ENCODE data around the gene ERVK3-1.
A peak's percentile ranks its signal among the peaks of the same experiment; 100 is the strongest.

The ERVK3-1 gene

GRCh38 chr19:58305932-58306323 is 751 bp downstream of the ERVK3-1 start:
- peak; percentile 57 for DNase-seq

DNA sequence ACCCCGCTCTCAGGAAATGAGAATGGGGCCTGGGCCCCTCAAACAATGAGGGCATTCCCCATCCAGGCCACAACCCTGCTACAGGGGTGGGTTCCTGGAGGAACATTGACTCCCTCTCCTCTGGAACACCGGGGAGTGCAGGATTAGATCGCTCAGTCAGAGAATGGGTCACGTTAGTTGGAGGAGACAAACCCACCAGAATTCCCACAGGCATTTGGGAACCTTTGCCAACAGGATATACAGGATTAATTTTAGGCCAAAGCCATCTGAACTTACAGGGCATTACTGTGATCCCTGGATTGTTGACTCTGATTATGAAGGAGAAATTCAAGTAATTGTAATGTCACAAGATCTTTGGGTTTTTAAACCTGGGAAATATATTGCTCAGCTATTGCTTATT is 2.6 kb downstream of the ERVK3-1 start:
- no peak for DNase-seq

GRCh38 chr19:58310685-58311084 is 5.5 kb downstream of the ERVK3-1 start:
- peak; percentile 30 for DNase-seq

- DNase-seq: no peak
Observed at GRCh38 chr19:58311345-58311865, 6.2 kb downstream of the ERVK3-1 start.

- no peak for DNase-seq
Observed at GRCh38 chr19:58315580-58315979, 10.4 kb downstream of the ERVK3-1 start.

- peak; percentile 37 for DNase-seq
Observed at GRCh38 chr19:58317476-58318072, 12.4 kb downstream of the ERVK3-1 start.

- DNase-seq: no peak
Observed at GRCh38 chr19:58318297-58318696, 13.1 kb downstream of the ERVK3-1 start.

GRCh38 chr19:58319241-58319640 is 14.1 kb downstream of the ERVK3-1 start:
- DNase-seq: no peak

DNA sequence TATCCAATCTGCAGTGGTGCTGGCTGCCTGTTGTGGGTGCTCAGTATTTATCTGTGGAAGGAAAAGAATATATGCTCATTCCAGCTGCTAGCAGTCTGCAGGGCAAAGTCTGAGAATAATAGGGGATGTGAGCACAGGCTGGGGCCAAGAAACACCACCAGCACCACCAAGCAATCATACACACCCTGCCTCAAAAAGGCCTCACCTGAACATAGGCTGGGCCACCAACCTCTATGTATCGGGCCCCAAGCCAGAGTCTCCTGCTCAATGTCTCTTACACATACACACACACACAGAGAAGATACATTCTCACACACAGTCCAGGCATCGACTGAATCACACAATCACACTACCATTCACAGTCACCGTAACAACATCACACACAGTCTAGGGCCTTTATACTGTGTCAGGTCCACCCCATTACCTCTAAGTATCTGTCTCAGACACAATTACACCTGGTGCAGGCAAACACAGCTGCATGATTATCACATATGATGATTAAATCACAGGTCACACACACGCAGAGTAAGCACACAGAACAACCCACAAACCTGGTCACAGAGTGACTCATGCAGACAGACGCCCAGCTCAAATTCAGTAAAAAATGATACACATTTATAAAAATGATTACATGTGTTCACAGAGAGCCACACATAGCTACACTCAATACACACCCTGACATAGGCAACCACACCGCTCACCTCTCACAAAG is 20.3 kb downstream of the ERVK3-1 start:
- peak; percentile 47 for DNase-seq

DNA sequence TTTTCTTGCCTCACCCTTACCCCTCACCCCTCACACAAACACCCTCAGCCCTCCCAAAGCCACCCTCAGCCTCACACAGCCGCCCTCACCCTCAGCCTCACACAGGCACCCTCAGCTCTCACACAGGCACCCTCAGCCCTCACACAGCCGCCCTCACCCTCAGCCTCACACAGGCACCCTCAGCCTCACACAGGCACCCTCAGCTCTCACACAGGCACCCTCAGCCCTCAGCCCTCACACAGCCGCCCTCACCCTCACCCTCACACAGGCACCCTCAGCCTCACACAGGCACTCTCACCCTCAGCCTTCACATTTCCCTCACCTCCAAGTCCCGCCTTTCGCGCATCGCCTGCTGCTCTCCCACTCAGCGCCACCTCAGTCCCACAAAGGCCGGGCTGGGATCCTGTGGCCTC is 21.3 kb downstream of the ERVK3-1 start:
- no peak for DNase-seq

- peak; percentile 98 for DNase-seq
Observed at GRCh38 chr19:58326914-58327726, 21.9 kb downstream of the ERVK3-1 start, which contains the start of gene ZSCAN22. ZSCAN22 (plus strand) TSS chr19:58326994; CDS start chr19:58334803, 7,809 bp downstream.

DNA sequence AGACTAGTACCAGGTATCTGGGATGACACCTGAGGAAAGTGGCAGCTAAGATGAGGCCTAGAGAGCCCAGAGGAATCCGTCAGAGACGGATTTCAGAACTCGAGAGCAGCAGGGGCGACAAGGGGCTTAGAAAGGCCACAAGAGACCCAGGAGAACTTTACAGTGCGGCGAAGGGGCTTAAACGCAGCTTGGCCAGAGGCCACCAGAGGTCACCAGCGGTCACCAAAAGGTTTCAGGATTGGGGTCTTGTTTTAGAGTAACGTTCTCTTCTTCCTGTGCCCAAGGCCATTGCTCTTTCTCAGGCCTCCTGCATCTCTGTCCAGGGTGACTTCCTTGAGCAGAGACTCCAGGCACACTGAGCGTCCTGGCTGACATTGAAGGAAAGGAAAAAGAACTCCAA is 23.8 kb downstream of the ERVK3-1 start:
- peak; percentile 36 for DNase-seq

GRCh38 chr19:58330458-58330857 is 25.3 kb downstream of the ERVK3-1 start:
- DNase-seq: no peak

DNA sequence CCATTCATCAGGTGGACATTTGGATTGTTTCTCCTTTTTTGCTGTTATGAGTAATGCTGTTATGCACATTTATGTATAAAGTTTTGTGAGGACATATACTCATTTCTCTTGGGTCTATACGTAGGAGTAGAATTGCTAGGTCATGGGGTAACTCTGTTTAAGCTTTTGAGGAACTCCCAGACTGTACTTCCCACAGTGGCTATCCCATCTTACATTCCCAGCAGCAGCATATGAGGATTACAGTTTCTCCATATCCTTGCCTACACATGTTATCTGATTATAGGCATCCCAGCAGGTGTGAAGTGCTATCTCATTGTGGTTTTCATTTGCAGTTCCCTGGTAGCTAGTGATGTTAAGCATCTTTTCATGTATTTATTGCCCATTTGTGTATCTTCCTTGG is 27.5 kb downstream of the ERVK3-1 start:
- no peak for DNase-seq

GRCh38 chr19:58334691-58335249 is 29.6 kb downstream of the ERVK3-1 start:
- no peak for DNase-seq

- DNase-seq: no peak
Observed at GRCh38 chr19:58335630-58336029, 30.5 kb downstream of the ERVK3-1 start.

DNA sequence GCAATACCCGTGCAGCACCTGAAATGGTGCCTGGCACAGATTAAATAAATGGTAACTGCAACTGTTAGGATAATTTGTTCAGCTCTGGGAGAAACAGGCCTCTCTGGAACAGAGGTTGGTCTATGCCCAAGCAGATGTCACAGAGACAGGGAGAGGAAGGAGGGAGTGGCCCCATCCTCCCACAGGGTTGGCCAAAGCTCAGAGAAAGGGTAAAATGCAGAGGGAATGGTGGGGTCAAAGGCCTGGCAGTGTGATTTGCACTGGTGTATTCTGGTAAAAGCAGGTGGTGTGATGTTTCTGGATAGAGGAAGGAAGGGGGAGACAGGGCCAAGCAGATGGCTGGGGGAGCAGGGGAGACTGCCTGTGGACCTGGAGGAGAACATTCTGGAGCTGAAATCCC is 31.0 kb downstream of the ERVK3-1 start:
- no peak for DNase-seq

- no peak for DNase-seq
Observed at GRCh38 chr19:58336820-58337219, 31.6 kb downstream of the ERVK3-1 start.

DNA sequence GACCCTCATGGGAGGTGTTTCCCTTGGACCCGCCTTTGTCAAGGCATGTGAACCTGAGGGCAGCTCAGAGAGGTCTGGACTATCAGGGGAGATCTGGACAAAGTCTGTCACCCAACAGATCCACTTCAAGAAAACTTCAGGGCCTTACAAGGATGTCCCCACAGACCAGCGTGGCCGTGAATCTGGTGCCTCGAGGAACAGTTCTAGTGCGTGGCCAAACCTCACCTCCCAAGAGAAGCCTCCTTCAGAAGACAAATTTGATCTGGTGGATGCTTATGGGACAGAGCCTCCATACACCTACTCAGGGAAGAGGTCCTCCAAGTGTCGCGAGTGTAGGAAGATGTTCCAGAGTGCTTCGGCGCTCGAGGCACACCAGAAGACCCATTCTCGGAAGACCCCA is 33.2 kb downstream of the ERVK3-1 start:
- DNase-seq: no peak

DNA sequence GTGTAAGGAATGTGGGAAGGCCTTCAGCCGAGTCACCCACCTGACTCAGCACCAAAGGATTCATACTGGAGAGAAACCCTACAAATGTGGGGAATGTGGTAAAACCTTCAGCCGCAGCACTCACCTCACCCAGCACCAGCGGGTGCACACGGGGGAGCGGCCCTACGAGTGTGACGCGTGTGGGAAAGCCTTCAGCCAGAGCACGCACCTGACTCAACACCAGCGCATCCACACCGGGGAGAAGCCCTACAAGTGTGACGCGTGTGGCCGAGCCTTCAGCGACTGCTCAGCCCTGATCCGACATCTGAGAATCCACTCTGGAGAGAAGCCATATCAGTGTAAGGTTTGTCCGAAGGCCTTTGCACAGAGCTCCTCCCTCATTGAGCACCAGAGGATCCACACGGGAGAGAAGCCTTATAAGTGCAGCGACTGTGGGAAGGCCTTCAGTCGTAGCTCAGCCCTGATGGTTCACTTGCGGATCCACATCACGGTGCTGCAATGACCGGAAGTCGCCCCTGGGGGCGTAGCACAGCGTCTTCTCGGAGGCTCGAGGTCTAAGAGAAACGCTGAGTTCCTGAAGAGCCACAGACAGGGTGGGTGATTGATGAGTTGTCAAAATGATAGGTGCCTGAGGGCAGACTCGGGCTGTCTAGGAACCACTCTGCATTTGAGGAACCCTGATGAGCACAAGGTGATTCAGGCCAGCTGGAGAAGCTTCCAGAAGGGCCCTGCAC is 33.8 kb downstream of the ERVK3-1 start:
- peak; percentile 16 for DNase-seq

DNA sequence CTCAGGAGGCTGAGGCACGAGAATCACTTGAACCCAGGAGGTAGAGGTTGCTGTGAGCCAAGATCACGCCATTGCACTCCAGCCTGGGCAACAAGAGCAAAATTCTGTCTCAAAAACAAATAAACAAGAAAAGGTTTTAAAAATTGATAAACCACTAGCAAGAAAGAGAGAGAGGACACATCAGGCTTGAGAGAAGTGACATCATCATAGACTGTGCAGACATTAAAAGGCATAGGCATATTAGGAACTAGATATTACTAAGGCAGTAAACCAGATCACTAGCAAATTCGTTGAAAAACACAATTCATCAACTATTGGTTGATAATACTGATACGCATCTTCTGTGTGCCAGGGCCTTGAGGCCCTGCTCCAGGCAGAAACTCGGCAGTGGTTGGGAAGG is 40.4 kb downstream of the ERVK3-1 start:
- DNase-seq: no peak
